ENCODE results near the gene RBMS3. TPM values are rescaled to one million over a fixed set of nuclear protein-coding genes. Genes with fewer than 3 reads are reported as not detected.

The RBMS3 gene
- total and polyA plus RNA-seq, 12 donors, result 8.7 to 90.1 (median 51.2) TPM

DNA sequence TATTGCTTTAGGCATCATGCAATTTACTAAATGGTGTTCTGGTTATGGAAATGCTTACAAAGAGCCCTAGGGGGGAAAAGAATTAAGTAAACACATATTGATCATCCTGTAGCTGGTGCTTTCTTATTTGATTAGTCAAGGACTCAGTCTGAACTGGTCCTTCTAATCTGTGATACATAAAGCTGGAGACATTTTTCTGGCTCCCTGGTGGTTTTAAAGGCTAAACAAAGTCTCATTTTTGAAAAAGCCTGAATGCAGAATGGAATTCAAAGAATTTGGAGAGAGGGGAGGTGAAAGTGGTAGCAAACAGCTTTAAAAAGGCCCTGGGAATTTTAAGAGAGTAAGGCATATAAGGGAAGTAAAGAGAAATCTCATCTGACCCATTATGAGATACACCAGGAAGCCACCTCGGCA lies 149.7 kb downstream of the RBMS3 start:
- DNase-seq, result no peak
- Histone ChIP-seq H3K27ac (peak overlapping the region in 2 of 5 donors; percentile 24 to 26), H3K4me3 (no peak overlapping the region), H3K36me3 (replicated peaks in 1 of 2) (no peaks in the 10 kb centered on the region), H3K4me1 (replicated peaks in 1 of 2) (peaks cover 0 to 33% of the 10 kb centered on the region in 2 donors), H3K9me3 (replicated peaks in 1 of 3) (no peaks in the 10 kb centered on the region), H3K27me3 (no peaks in the 10 kb centered on the region)
- 55 to 75% (median 68%) methylated on average over 1 of the region's 1 CpG for WGBS, 4 donors
- TF ChIP-seq, protein P1, sequence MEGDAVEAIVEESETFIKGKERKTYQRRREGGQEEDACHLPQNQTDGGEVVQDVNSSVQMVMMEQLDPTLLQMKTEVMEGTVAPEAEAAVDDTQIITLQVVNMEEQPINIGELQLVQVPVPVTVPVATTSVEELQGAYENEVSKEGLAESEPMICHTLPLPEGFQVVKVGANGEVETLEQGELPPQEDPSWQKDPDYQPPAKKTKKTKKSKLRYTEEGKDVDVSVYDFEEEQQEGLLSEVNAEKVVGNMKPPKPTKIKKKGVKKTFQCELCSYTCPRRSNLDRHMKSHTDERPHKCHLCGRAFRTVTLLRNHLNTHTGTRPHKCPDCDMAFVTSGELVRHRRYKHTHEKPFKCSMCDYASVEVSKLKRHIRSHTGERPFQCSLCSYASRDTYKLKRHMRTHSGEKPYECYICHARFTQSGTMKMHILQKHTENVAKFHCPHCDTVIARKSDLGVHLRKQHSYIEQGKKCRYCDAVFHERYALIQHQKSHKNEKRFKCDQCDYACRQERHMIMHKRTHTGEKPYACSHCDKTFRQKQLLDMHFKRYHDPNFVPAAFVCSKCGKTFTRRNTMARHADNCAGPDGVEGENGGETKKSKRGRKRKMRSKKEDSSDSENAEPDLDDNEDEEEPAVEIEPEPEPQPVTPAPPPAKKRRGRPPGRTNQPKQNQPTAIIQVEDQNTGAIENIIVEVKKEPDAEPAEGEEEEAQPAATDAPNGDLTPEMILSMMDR (IDR thresholded peaks at IDR 0.05), result no peak
- TF ChIP-seq POLR2A (IDR thresholded peaks at IDR 0.05), result no peak
- intact Hi-C loops (cut with DNase I), result no loop called here

DNA sequence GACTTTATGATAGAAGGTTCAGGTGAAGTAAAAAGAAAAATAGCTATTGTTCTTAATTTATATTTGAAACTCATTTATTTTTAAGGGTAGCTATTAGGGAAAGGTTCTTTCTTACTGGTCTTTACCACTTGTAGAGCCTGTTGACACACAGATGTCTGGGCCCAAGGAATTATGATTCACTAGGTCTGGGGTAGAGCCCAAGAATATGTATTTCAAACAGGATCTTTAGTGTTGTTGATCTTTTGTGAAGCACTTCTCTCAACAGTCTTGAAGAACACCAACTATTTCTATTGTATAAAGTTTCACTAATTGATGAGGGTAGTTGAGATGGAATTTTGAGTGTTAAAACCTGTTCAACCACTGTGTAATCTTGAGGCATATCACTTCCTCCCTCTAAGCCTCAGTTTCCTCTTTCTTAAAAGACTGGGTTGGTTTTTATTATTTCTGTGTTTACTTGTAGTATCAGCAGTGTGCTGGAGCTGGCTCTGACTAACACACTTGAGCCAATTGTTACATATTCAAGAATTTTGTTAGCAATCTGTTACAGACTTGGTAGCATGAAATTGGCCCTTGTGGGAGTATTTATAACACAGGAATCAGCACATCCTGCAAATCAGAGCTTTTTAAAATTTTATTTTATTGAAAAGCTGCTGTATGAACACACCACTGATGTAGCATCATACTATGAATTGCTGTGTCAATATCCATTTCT lies 155.9 kb downstream of the RBMS3 start:
- no peak overlapping the region for H3K27ac ChIP-seq
- H3K4me1 ChIP-seq (replicated peaks in 1 of 2), result peaks cover 6 to 13% of the 10 kb centered on the region in 2 donors
- intact Hi-C loops (cut with DNase I), result no loop called here
- no peaks in the 10 kb centered on the region for H3K9me3 ChIP-seq (replicated peaks in 1 of 3)
- no peaks in the 10 kb centered on the region for H3K36me3 ChIP-seq (replicated peaks in 1 of 2)
- TF ChIP-seq POLR2A (IDR thresholded peaks at IDR 0.05), result no peak
- no peaks in the 10 kb centered on the region for H3K27me3 ChIP-seq
- no peak for DNase-seq
- no peak overlapping the region for H3K4me3 ChIP-seq

DNA sequence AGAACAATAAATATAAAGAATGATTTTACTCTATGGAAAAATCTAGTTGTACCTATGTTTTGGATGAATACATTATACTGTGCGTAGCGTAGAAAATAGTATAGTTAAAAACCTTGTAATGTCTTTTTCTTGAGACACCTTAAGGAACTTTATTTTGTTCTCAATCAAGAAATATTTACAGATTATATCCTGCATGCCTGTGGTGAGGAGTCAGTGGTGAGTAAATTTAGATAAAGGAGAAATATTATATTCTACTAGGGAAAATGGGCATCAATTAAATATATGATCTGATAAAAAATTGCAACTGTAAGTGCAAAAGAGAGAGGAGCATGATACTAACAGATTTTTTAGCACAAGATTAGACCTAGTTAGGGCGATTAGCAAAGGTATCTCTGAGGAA lies 157.7 kb downstream of the RBMS3 start:
- Histone ChIP-seq H3K9me3 (replicated peaks in 1 of 3) (no peaks in the 10 kb centered on the region), H3K4me3 (no peak overlapping the region), H3K27me3 (no peaks in the 10 kb centered on the region), H3K36me3 (replicated peaks in 1 of 2) (no peaks in the 10 kb centered on the region), H3K27ac (no peak overlapping the region), H3K4me1 (replicated peaks in 1 of 2) (peaks cover 7 to 15% of the 10 kb centered on the region in 2 donors)
- intact Hi-C loops (cut with DNase I), result no loop called here
- DNase-seq, result no peak
- TF ChIP-seq, protein P1 (IDR thresholded peaks at IDR 0.05), result no peak
- no peak for TF ChIP-seq POLR2A (IDR thresholded peaks at IDR 0.05)
- WGBS, 4 donors, result 91 to 94% (median 93%) methylated on average over 3 of the region's 3 CpGs

DNA sequence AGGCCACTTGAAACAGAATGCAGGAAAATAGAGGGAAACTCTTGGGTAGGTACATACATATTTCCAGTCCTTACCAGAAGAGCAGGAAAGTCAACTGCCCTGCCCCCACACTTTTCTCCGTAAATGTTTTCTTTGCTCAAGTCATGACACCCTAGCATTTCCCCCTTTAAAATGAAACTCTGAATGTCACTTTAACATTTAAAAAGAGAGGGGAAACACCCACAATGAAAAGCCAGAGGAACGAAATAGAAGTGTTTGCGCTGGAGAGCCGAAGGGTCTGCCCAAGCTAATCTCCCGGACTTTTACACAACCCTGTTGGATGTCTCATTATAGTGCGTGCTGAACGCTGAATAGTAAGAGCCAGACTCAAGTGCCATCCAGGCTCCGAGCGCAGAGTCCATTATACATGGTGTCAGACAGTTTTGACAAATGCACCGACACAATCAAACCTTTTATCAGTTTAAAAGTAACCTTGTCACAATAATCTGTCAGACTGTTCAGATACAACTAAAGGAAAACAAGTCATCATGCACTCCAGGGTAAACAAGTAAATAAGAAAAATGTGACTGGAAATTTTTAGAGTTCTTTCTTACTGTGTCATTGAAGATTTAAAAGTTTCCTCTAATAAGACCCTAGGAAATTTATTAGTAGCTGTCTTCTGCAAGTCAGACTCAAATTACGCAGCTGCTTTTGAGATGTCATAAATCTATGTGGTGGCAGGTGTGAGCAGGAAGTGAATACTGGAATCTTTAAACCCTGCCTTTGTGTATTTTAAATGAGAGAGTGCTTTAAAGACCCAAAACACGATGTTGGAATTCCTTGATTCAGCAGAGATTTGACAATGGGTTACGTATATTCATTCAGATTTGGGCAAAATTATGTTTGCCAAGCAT lies 159.8 kb downstream of the RBMS3 start:
- no peaks in the 10 kb centered on the region for H3K27me3 ChIP-seq
- peak overlapping the region in 3 of 5 donors; percentile 2 to 26 (median 9) for H3K27ac ChIP-seq
- 30 to 52% (median 43%) methylated on average over 13 of the region's 13 CpGs for WGBS, 4 donors
- H3K4me3 ChIP-seq, result peak overlapping the region in 1 of 4 donors; percentile 2
- no peak for TF ChIP-seq POLR2A (IDR thresholded peaks at IDR 0.05)
- TF ChIP-seq, protein P1 (IDR thresholded peaks at IDR 0.05), result no peak
- no peaks in the 10 kb centered on the region for H3K9me3 ChIP-seq (replicated peaks in 1 of 3)
- intact Hi-C loops (cut with DNase I), result no loop called here
- no peaks in the 10 kb centered on the region for H3K36me3 ChIP-seq (replicated peaks in 1 of 2)
- peak in 4 of 7 donors; percentile 11 to 61 (median 26) for DNase-seq
- H3K4me1 ChIP-seq (replicated peaks in 1 of 2), result peaks cover 7 to 15% of the 10 kb centered on the region in 2 donors
